ENCODE results near the gene CACNG3.

DNA sequence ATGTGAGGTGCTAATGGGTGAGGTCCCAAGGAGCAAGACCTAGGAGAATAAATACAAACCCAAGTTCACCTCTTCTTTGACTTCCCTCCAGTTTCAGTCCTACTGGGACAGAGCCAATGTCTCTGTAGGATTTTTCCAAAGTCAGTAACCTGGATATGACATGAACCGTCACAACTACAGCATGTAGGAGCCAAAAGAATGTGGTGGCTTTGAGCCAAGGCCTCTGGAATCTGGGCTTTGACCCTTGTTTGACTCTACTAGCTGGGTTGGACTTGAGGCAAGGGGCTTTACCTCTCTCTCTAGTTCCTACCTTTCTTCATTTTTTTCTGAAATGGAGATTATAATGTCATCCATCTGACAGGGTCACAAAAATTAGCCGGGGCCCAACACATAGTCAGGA lies 91.4 kb downstream of the CACNG3 start:
- TF ChIP-seq, protein P1, sequence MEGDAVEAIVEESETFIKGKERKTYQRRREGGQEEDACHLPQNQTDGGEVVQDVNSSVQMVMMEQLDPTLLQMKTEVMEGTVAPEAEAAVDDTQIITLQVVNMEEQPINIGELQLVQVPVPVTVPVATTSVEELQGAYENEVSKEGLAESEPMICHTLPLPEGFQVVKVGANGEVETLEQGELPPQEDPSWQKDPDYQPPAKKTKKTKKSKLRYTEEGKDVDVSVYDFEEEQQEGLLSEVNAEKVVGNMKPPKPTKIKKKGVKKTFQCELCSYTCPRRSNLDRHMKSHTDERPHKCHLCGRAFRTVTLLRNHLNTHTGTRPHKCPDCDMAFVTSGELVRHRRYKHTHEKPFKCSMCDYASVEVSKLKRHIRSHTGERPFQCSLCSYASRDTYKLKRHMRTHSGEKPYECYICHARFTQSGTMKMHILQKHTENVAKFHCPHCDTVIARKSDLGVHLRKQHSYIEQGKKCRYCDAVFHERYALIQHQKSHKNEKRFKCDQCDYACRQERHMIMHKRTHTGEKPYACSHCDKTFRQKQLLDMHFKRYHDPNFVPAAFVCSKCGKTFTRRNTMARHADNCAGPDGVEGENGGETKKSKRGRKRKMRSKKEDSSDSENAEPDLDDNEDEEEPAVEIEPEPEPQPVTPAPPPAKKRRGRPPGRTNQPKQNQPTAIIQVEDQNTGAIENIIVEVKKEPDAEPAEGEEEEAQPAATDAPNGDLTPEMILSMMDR (IDR thresholded peaks at IDR 0.05) = no peak
- no peak for TF ChIP-seq POLR2A (IDR thresholded peaks at IDR 0.05)

Measured in adrenal gland (tissue), 5 donors.